ENCODE data around the gene HOXB4. TPM values are rescaled to one million over a fixed set of nuclear protein-coding genes. Genes with fewer than 3 reads are reported as not detected.

HOXB4 gene
- polyA plus RNA-seq, 1 donor = 16.8 TPM

DNA sequence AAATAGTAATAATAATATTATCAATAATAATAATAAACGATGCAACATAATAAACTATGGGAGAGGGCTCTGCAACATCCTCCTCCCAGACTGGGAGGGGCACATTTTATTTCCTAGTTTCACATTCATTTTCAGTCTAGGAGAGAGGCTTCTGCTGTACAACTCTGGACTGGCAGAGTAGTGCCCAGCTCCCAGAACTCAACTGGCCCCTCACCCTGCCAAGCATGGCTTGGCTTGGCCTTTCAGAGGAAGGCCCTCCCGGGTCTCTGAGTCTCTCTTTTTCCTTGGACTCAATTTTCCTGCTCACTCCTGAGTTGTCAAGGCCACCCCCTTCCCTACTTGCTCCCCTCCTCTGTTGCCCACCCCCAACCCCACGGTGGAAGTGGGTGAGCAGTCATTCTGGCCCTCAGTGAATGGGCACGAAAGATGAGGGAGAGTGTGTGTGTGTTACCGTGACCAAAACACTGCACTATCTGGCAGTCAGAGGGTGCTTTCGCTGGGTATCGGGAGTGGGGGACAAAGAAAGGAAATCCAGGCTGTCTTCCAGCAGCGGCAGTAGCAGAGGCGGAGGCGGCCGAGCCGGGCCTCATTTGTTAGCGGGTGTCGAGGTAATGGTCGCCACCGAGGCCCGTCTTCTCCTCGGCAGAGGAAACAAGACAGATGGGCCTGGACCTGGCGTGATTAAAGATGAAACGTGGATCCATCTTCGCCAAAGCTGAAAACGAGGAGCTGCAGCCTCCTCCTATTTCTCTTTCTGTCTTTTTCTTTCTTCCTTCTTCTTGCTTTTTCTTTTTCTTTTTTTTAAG is 2.3 kb downstream of the HOXB4 start:
- DNase-seq = no peak

DNA sequence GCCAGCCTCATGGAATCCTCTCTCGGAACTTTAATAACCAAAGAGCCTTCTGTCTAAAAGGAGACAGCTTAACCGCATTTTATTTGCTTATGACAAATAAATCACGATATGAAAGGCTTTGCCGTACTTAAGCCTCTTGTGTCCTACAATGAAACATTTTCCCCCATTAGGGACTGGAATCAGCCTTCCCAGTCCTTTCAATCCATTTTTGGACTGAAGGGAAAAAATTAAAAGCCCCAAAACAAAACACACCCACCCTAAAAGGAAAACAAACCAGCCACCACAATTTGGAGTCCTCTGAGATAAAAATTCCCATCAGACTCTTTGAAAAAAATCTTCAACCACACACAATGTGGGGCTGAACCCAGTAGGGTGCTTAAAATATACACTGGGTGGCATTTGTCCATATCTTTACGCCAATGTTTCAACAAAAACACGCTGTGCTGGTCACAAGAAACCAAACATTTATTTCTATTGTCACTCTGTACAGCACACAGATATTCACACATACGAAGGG is 3.0 kb downstream of the HOXB4 start:
- DNase-seq = no peak

DNA sequence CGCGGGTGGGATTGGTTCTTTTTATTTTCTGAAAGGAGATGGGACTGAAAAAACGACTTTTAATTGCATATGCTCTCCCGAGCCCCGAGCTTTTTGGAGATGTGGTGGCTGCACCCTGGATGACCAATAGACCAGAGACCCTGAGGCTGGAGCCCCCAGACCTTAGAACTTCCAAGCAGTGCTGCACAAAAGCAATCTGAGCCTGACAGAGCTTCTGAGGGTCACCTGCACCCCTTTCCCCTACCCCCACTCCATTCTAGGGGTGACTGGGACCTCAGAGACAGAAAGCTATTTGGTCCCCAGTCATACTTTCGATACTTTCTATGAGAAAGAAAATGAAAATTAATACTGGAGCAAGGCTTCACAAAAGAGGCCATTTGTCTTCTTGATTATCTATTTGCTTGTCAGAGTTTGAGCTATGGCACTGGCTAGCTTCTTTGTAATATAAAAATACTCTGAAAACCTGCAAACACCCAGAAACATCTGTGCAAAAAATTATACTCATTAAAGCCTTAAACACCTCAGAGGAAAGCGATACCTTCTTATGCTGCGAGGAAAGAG is 3.6 kb downstream of the HOXB4 start:
- DNase-seq = no peak

DNA sequence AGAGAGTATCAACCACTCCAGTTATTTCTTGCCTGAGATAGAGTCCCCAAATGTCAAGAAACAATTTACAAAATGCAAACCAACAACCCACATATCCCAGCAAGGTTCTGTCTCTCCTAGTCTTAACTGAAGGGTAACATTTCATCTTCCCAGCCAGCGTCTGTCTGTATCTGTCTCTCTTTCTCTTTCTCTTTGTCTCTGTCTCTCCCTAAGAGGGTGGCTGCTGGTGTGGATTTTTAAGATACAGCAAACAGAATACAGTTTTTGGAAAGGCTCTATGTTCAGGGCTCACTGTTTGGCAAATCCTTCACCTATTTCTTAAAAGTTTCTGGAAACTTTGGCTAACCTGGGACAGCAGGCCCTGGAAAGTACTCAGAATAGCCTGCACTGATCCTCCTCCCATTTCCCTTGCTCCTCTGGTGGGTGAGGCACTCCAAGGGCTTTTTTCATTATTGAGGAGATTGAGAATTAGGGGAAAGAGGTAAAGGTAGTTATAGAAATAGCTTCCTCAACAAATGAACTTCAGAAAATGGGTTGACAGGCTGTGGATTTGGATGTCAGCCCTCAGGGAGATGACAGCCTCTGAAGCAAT is 6.2 kb downstream of the HOXB4 start:
- no peak for DNase-seq

DNA sequence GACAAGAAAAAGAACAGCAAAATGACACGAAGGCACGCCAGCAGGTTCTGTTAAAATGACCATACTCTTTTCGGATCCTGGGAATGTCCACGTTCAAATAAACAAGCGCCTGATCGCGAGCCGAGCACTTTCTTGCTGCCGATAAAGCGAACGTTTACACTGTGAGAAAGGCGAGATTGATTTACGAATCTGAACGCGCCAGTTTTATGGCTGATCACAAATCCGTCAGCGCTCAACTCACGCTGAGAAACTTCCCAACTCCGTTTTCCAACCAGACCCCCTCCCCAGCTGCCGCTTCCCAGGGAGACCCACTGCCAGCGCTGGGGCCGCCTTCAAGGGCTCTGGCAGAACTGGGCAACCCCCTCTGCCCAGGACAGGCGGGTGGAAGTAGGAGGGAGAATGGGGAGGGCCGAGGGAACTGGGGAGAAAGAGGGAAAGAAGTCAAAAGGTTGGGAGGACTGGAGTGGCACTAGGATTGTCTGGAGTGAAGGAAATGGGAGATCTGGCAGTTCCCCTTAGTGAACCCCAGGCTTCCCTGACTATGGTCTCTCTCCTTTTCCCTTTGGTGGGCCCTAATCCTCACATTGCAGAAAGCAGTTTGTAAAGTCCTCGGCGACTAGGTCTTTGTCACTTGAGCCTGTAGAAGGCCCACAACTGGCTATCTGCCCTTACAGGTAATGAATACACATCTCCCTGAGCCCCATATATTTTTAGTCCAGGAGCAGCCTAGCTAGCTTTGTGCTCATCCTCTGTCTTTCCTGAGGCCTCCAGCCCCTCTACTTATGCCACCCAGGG is 6.9 kb downstream of the HOXB4 start:
- DNase-seq = peak; percentile 75

DNA sequence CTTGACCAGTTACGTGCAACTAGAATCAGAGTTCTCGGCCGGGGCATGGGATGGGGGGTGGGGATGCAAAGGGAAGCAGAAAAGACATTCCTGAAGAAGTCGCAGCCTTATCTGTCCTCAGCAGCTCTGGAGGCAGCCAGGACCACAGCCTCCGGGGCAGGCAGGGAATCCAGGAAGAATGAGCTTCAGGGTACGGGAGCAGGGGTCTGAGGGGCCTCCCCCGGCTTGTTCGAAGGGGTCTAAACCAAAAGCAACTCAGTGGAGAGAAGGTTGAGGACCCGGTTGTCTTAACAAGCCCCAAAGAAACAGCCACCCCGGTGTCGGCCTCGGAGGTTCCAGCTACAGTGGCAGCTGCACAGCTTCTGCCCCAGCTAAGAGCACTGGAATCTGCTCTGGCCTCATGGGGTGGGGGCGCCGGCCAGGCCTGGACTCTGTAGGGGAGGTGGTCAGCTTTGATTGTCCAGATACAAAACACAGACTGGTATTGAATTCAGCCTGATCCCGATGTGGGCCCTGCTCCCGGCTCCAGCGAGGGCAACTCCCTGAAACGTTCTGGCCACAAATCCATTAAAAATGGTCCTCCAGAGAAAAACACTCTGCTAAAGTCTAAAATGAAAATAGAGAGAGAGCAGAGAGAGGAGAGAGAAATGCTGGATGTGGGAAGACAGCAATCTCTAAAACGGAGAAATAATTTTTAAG is 7.7 kb downstream of the HOXB4 start:
- no peak for DNase-seq

DNA sequence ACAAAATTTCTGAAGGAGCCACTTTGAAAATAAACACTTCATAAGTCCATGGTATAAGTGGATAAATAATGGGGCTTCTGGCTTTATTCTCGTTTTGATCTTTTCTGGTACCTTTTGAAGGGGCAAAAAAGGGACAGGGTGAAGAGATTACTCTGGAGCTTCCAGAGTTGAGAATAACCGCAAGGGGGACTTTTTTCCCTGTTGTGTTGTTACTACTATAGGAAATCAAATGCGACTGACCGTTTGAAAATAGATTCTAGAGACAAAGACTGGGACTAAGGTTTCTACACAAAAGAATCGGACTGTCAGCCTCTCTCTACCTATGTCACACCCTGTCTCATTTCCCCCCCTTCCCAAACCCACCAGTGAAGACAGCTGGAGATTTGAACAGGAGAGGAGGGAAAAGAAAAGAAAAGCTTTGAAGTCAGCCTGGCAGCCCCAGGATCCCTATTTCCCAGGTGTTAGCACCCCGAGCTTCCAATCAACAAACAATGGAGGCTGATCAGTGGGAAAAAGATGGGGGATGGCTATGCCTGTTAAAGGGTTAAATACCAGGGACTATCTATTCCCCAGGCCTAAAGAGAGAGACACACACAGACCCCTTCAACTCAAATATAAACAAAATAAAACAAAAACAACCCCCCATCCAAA is 8.4 kb downstream of the HOXB4 start:
- no peak for DNase-seq

DNA sequence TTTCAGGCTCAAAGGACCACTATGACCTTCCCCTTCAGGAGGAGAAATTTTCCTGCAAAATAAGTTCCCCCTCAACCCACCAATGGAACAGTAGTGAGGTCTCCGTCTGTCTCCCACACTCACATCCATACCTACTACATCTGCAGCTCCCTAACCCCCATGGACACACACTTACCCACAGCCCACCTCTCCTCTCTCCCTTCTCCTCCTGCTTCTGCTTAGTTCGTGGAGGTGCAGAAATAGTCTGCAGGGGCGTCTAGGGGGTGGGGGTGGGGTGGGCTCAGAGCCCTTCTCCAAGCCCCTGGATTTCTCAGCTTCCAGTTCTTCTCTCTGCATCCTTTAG is 8.9 kb downstream of the HOXB4 start:
- DNase-seq = no peak

DNA sequence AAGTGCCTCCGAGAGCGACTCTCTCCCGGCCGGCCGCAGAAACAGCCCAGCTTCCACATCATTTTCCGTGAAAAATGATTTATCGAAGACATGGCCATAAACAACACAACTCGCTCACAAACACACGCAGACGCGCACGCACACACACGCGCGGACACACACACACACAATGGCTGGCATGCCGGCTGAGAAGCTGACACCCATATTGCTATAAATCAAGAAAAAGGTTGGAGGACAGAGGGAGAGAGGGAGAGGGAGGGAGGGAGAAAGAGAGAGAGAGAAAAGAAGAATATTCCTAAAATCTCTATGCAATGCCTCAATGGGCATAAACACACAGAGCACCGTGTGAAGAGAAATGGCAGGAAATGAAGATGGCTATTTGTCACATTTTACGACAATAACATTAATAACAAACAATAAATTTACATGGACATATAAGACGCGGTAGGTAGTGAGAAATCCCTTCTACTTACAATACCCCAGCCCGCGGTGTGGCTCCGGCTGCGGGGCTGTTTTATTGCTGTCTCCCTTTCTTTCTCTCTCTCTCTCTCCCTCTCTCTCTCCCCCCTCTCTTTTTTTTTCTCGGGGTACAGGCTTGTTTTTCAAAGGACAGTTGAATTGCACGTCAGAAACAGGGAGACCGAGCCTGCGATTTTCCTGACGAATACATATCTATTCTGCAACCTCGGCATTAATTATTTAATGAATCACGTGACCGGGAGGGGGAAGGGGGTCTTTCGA is 9.5 kb downstream of the HOXB4 start:
- no peak for DNase-seq

DNA sequence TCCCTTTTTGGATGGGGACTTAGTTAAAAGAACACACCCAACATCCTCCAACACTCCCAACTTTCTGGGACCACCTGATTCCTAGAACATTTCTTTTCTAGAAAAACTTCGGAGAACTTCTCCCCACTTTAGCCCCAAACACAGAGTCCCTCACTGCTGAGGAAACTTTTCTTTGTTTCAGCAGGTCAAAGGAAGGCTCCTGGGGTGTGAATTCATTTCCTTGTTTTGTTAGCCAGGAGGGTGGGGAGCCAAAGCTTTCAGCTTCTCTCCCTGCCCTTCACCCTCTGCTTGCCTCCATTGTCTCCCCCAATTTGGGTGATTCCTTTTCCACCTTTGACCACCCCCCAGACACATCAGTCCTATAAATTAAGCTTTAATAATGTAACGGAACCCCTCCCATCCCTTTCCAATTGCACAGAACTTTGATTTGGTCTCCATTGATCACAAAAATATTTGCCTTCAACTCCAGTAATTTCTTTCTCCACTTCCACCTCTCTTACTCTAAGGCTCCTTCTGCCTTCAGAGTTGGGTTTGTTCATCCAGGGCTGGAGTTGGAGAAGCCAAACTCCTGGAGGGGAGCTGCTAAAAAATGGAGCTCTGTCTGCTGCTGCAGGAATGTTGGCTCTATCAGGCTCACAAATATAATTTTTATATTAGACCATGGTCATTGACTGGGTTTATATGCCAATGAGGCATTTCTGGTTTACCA is 10.3 kb downstream of the HOXB4 start:
- no peak for DNase-seq

DNA sequence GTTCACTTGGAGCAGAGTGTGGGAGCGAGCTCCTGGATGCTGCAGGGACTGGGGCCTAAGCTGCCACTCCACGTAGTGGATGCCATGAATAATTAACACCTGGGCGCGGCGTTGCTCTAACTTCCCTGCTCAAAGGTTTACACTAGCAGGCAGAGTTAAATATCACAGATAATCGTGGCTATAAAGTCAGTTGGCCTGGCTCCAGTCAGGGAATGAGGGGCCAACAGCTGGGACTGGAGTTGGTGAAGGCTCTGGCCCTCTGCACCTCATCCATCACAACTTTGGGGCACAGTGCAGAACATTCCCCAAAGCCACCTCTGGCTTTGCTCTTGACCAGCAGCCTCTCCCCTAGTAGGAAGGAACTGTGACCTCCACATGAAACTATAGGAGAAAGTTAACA is 10.9 kb downstream of the HOXB4 start:
- DNase-seq = no peak

DNA sequence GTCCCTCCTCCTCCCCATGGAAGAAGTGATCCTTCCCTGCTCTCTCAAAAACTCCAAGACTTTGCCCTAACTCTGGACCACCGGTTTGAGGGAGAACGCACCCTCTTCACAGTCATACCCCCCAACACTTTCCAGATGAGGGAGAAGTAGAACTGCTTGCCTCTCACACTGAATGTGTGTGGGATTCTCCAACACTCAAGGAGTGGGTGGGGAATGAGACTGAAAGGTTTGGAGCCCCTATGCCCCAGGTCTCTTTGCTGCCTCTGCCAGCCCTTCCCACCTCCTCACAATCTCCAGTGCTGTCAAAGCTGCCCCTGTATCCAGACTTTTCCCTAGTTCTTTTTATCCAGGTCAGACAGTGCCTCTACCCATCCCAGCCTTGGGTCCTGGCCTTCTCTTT is 11.4 kb downstream of the HOXB4 start:
- DNase-seq = no peak

DNA sequence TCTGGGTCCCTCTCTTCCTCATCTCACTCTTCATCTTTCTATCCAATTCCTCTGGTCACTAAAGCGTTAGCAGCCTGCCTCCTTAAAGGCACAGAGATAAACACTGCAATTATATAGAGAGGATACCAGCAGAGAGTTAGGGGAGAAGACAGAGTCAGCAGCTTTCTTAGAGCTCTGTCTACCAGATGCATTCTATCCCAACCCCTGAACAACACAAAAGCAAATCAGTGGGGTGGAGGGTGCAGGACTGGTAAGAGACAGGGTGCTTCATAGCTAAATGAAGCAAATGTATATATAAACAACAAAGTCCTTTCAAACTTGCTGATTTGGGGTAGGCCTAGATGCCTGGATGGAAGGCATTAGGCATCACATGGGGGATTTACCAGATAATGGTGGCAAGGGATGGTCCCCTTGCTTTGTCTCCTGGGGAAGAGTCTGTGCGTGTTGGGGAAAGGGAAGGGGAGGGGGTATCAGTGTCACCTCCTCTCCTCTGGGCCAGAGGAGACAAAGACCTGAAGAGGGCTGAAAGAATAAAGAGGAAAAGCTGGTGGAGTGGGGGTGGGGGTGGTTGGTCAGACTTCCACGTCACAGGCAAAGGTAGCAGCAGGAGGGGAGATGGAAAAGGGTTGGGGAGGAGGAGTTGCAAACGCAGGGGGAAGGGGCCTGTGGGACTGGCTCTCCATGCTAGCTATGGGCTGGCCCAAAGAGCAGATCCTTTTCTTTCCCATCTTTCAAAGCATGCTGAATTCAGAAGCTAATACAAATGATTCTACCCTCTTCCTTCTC is 12.0 kb downstream of the HOXB4 start:
- DNase-seq = no peak

DNA sequence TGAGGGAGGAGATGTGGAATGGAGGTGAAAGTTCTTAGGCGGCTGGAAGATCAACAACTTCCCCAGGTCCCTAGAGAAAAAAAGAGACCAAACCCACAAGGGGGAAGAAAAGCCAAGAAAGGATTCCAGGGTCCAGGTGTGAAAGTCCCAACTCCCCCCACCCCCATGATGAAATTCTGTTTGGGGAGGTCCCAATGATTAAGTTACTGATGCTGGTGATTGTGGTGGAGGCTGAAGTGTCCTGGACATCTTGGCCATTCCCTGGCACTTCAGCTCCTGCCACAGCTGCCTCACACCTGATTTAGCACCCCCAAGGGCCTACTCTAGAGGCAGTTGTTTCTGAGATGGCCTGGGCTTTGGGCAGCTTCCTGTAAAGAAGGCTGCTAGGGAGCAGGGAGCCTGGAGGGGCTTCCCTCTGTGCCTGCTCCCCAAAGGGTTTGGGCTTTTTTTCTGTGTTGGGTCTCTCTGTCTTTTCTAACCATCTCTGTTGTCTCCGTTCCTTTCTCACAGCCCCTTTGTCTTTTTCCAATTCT is 13.1 kb downstream of the HOXB4 start:
- DNase-seq = no peak

DNA sequence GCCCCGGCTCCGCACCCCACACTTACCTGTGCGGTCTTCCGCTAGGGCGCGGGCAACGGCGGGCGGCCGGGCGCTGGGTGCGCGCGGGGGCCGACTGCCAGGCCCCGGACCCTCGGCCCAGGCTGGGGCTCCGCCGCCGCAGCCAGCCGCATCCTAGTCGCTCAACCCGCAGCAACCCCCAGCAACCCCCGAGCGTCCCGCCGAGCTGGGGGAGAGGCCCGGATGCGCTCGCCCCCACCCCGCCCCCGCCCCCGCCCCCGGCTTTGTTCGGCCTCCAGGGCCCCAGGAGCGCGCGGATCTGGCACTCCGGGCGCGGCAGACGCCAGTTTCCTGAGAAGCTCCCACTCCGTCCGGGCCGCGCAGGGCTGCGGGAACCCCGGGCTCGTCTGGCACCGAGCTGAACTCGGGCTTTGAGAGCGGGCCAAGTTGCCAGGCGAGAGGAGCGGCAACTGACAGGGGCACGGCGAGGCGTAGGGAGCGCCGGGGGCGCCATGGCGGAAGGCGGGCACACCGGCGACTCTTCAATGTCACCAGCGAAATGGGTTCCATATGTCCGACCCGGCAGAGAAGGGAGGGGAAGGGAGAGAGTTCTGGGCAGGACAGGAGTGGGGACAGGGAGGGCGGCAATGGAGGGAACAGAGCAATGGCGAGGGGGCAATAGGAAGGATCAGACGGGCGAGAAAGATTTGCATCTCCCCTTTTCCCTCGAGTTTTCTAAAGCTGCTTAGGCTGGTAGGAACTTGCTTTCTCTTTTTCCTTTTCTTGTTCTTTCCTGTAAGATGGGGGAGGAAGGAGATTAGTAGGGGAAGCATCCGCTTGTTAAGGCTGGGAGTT is 13.7 kb downstream of the HOXB4 start:
- no peak for DNase-seq

DNA sequence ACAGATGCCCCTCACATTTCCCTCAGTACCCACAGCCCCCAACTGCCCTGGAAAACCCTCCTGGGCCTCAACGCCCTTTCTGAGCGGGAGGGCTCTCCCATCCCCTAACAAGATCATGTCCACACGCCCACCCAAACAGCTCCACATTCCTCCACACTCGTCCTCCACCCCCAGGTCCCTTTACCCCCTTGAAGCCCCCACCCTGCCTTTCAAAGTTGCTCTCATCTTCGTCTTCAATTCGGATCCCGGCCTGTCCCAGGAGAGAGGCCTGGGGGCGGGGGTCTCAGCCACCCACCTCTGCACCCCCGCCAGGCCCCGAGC is 14.3 kb downstream of the HOXB4 start:
- no peak for DNase-seq

DNA sequence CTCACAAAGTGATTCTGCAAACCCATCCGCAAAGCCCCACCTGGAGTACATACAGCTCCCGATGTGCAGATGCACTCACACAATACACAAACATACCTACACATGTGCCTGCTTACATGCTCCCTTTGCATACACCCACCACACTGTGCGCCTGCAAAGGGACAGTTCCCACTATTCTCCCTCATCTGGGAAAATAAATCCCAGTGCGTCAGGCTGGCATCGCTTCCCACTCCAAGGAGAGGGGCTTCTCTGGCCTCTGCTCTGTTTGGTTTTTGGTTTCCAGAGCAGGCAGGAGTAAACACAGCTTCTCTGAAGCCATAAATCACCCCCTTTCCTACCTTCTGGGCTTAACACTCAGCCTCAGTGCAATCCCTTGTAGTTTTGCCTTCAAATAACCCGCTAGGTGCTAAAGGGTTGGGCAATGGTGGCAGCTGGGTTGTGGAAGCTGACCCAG is 14.7 kb downstream of the HOXB4 start:
- peak; percentile 85 for DNase-seq

DNA sequence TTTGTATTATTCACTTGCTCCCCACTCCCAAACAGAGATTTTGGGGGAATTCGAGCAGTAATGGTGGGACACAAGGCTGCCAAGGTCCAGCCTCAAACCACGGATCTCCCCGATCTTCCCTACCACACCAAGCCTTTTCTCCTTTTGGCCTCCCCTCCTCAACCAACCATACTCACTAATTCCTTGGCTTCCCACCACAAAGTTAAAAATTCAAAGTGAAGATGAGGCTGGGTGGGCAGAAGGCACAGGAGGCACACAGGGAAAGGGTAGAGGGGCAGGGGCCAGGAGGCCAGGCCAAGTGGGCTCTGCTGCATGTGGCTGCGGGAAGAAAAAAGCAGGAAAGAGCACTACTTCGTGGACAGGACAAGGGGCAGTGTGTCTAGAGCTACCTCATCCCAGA is 15.2 kb downstream of the HOXB4 start:
- no peak for DNase-seq
